Measurements from ENCODE around the gene UBA52. TPM values are rescaled to one million over a fixed set of nuclear protein-coding genes. Genes with fewer than 3 reads are reported as not detected.

UBA52 gene
- total and polyA plus RNA-seq, 2 of the 13 experiments (the other 11 are each of a cell fraction or from before 2014, with no cell fraction given), result 959 to 1,782 TPM

- TF ChIP-seq KIAA2018 (CRISPR knock-in tag; IDR thresholded peaks at IDR 0.05; ENCODE audit: borderline replicate concordance) (0 out of 2 replicates have a peak, but pooled peaks have one; percentile 3), EP300 (IDR thresholded peaks at IDR 0.05; ENCODE audit: low read depth in 2 of 2, low read length in 2 of 2) (no peak), EP300 (CRISPR knock-in tag; IDR thresholded peaks at IDR 0.05; ENCODE audit: borderline replicate concordance) (no peak; the same call in none of the 2 replicates), ATF7 (IDR thresholded peaks at IDR 0.05) (no peak), ATF7 (CRISPR knock-in tag; IDR thresholded peaks at IDR 0.05) (no peak), FOXO1 (CRISPR knock-in tag; IDR thresholded peaks at IDR 0.05) (peak; percentile 84), ZNF550 (CRISPR knock-in tag; IDR thresholded peaks at IDR 0.05; ENCODE audit: borderline replicate concordance) (no peak), AHDC1 (CRISPR knock-in tag; IDR thresholded peaks at IDR 0.05; ENCODE audit: borderline replicate concordance) (peak; percentile 3; the same call in 1 of the 2 replicates), ZNF710 (CRISPR knock-in tag; IDR thresholded peaks at IDR 0.05; ENCODE audit: borderline replicate concordance) (peak; percentile 81), KAT7 (CRISPR knock-in tag; IDR thresholded peaks at IDR 0.05; ENCODE audit: borderline replicate concordance) (peak; percentile 96; the same call in 1 of the 2 replicates), TBX2 (CRISPR knock-in tag; IDR thresholded peaks at IDR 0.05; ENCODE audit: borderline replicate concordance) (peak; percentile 78)
Observed at GRCh38 chr19:18588611-18589379, 17.1 kb downstream of the UBA52 start, which contains the start of gene REX1BD (continued).
